HEK293 (cell line): ENCODE measurements around the gene NCKAP1.

ENCODE experiments used
- CTCF ChIP-seq: fragments of 450-650 bp; formaldehyde crosslinking; IDR thresholded peaks from 2 replicates; pipeline ENCODE4 v1.5.1; 2016; ENCODE audit warnings: missing biosample characterization, missing genetic modification characterization
- ZBTB1 ChIP-seq: fragments of 450-650 bp; formaldehyde crosslinking; IDR thresholded peaks from 2 replicates; pipeline ENCODE4 v1.5.1; 2016; ENCODE audit warnings: missing biosample characterization, missing genetic modification characterization
- ZNF16 ChIP-seq: fragments of 450-650 bp; formaldehyde crosslinking; IDR thresholded peaks from 2 replicates; pipeline ENCODE4 v1.5.1; 2016; ENCODE audit warnings: low read depth, missing biosample characterization, missing genetic modification characterization
- ZNF529 ChIP-seq: fragments of 450-650 bp; formaldehyde crosslinking; IDR thresholded peaks from 2 replicates; pipeline ENCODE4 v1.5.1; 2017; ENCODE audit warnings: missing genetic modification characterization, missing biosample characterization; ENCODE audit not compliant: insufficient replicate concordance

- TF ChIP-seq CTCF (tag by site-specific recombination) (no peak), ZBTB1 (no peak), ZNF16 (tag by site-specific recombination) (no peak), ZNF529 (tag by site-specific recombination) (no peak)
Observed at GRCh38 chr2:182895169-182895568, 143.1 kb downstream of the NCKAP1 start.
